ENCODE data around the gene EVA1B.

- TF ChIP-seq, protein P1, sequence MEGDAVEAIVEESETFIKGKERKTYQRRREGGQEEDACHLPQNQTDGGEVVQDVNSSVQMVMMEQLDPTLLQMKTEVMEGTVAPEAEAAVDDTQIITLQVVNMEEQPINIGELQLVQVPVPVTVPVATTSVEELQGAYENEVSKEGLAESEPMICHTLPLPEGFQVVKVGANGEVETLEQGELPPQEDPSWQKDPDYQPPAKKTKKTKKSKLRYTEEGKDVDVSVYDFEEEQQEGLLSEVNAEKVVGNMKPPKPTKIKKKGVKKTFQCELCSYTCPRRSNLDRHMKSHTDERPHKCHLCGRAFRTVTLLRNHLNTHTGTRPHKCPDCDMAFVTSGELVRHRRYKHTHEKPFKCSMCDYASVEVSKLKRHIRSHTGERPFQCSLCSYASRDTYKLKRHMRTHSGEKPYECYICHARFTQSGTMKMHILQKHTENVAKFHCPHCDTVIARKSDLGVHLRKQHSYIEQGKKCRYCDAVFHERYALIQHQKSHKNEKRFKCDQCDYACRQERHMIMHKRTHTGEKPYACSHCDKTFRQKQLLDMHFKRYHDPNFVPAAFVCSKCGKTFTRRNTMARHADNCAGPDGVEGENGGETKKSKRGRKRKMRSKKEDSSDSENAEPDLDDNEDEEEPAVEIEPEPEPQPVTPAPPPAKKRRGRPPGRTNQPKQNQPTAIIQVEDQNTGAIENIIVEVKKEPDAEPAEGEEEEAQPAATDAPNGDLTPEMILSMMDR (IDR thresholded peaks at IDR 0.05) = peak; percentile 26 to 74 (median 69)
- TF ChIP-seq POLR2A (IDR thresholded peaks at IDR 0.05) = no peak
Measured at GRCh38 chr1:36342426-36343185, 19.2 kb upstream of the EVA1B start.

All from adrenal gland (tissue), 5 donors.